ENCODE data around the gene UBE2B. TPM values are rescaled to one million over a fixed set of nuclear protein-coding genes. Genes with fewer than 3 reads are reported as not detected.
"Not testable (repeated sequence)": the region's sequence is repeated elsewhere in the genome, so short reads cannot be mapped to it uniquely, and the experiment has no call there.

UBE2B gene
- total RNA-seq, 1 donor from 2014 or later, result 56.7 TPM

- DNase-seq (ENCODE audit: low spot score in 2 of 2) (no peak), FAIRE-seq (no peak)
Measured at GRCh38 chr5:134397196-134397595, 25.8 kb downstream of the UBE2B start.

GRCh38 chr5:134398609-134399155 is 27.3 kb downstream of the UBE2B start:
- DNase-seq (ENCODE audit: low spot score in 2 of 2), result no peak
- no peak for FAIRE-seq

- FAIRE-seq (no peak), DNase-seq (ENCODE audit: low spot score in 2 of 2) (no peak)
Measured at GRCh38 chr5:134403951-134404350, 32.6 kb downstream of the UBE2B start.

- no peak for FAIRE-seq
- DNase-seq (ENCODE audit: low spot score in 2 of 2), result no peak
Measured at GRCh38 chr5:134406390-134406789, 35.0 kb downstream of the UBE2B start.

DNA sequence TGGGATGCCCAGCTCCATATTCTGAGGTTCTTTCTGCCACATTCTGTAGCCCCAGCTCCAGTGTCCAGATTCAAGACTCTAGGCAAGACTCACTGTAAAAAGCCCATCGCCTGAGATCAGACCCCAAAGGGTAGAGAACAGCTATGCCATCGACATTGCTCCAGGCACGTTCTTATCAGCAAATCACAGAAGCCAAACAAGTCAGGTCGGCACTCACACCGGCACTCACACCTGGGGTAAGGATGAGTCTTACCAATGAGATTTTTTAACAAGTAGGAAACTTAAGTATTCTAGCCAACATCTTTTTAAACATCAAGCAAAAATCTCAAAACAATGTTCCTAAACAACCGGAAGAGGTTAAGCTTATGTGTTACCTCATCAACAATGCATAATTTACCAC is 38.0 kb downstream of the UBE2B start:
- FAIRE-seq, result no peak
- no peak for DNase-seq (ENCODE audit: low spot score in 2 of 2)

- DNase-seq (ENCODE audit: low spot score in 2 of 2), result no peak
- no peak for FAIRE-seq
Measured at GRCh38 chr5:134410822-134411221, 39.5 kb downstream of the UBE2B start.

- DNase-seq (ENCODE audit: low spot score in 2 of 2) (no peak), FAIRE-seq (no peak)
Measured at GRCh38 chr5:134411228-134411545, 39.8 kb downstream of the UBE2B start.

DNA sequence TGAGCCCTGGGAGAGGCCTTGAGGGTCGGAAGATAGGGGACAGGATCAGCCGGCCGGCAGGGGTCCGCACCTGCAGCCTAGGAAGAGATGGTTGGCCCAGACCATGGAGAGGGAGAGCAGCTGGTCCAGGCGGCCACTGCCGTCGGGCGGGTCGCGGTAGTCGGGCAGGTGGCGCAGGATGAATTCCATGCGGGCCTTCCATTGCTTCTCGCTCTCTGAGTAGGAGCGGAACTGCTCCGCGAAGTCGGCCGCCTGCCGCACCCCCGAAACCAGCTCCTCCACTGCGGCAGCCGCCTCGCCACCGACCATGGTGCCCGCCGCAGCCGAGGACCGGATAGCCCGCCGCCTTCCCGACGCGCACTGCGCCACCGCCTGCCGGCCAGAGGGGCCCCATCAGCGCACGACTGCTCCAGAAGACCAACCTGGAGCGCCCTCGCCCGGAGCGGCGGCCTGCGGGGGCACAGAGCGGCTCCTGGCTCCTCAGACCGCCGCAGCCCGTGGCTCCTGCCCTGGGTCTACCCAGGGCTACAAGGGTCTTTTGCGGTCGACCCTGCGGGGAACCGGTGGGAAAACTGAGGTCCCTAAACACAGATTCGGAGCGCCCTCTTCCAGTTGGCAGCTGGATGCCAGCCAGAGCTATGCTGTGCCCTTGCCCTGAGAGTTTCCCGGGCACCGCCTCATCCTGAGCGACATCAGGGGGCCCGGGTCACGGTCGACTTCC is 40.3 kb downstream of the UBE2B start, which contains the start of gene CDKN2AIPNL:
Gene CDKN2AIPNL (minus strand): TSS at position 336 of the 721 bp plus-strand sequence. CDS start 27 bp downstream, at position 309.
- FAIRE-seq (no peak), DNase-seq (ENCODE audit: low spot score in 2 of 2) (peak; percentile 93 to 94)

DNA sequence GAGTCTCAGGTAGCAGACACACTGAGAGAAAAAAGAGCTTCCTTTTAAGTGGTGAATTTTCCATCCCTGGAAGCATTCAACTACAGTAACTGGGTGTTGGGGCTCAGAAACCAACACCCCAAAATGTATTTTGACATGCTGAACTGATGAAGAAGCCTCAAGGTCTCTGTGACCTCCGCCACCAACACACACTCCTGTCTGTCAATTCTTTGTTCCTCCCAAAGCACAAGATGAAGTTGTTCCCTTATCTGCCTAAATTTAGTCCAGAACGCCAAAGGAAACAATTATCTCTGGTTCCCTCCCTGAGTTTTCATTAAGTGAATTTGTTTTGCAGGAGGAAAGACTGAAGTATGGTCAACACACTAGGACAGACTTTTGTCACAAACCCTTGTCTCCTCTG is 41.7 kb downstream of the UBE2B start:
- DNase-seq (ENCODE audit: low spot score in 2 of 2) (no peak), FAIRE-seq (no peak)

DNA sequence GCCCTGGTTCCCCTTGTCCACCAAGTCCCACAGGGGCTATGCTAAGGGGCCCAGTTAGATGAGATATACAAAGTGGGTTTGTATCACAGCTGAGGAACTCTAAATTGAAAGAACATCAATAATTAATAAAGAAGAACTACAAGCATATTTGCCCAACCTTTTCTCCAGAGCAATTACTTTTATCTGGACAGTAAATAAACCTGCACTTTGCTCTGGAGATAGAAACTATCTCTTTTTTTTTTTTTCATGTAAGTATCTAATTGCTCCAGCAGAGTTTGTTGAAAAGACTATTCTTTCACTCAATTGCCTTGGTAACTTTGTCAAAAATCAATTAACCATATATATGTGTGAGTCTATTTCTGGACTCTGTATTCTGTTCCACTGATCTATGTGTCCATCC is 46.3 kb downstream of the UBE2B start:
- FAIRE-seq (no peak), DNase-seq (ENCODE audit: low spot score in 2 of 2) (no peak)

GRCh38 chr5:134418958-134419357 is 47.6 kb downstream of the UBE2B start:
- DNase-seq (ENCODE audit: low spot score in 2 of 2) (no peak), FAIRE-seq (no peak)

DNA sequence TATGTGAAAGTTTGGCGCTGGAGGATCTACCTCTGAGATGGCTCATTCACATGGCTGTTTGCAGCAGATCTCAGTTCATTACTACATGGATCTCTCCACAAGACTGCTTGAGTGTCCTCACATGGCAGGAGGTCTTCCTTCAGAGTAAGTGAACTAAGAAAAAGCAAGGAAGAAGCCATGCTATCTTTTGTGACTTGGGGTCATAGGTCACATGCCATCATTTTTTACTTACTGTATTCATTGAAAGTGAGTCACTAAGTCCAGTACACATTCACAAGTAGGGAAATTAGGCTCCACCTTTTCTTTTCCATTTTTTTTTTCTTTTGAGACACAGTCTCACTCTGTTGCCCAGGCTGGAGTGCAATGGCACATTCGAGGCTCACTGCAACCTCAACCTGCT is 49.0 kb downstream of the UBE2B start:
- DNase-seq (ENCODE audit: low spot score in 2 of 2) (no peak), FAIRE-seq (no peak)

GRCh38 chr5:134421038-134421437 is 49.7 kb downstream of the UBE2B start:
- FAIRE-seq, result not testable (repeated sequence)

DNA sequence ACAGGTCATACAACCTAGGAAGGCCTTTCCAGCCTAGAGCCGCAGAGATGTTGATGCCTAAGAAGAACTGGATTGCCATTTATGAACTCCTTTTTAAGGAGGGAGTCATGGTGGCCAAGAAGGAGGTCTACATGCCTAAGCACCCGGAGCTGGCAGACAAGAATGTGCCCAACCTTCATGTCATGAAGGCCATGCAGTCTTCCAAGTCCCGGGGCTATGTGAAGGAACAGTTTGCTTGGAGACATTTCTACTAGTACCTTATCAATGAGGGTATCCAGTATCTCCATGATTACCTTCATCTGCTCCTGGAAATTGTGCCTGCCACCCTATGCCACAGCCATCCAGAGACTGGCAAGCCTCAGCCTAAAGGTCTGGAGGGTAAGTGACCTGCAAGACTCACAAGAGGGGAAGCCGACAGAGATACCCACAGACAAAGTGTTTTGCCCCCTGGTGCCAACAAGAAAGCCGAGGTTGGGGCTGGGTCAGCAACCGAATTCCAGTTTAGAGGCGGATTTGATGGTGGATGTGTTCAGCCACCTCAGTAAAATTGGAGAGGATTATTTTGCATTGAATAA is 51.5 kb downstream of the UBE2B start:
- FAIRE-seq (no peak), DNase-seq (ENCODE audit: low spot score in 2 of 2) (no peak)

More at GRCh38 chr5:134421038-134421437, 49.7 kb downstream of the UBE2B start:
- not testable (repeated sequence) for DNase-seq (ENCODE audit: low spot score in 2 of 2)

DNA sequence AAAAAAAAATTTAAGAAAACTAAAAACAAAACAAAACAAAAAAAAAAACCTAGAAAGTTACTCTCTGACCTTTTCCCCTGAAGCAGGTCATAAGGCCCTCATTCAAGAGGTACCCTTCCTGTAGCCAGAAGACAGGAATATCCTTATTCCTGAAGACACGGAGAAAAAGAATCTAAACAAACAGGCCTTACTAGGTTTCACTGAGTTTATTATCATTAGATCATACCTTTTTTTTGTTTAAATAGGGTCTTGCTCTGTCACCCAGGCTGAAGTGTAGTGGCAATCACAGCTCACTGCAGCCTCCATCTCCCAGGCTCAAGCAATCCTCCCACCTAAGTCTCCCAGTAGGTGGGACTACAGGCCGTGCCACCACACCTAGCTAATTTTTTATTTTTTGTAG is 52.0 kb downstream of the UBE2B start:
- FAIRE-seq, result no peak
- DNase-seq (ENCODE audit: low spot score in 2 of 2), result no peak

- FAIRE-seq (no peak), DNase-seq (ENCODE audit: low spot score in 2 of 2) (no peak)
Measured at GRCh38 chr5:134426361-134426760, 55.0 kb downstream of the UBE2B start.

DNA sequence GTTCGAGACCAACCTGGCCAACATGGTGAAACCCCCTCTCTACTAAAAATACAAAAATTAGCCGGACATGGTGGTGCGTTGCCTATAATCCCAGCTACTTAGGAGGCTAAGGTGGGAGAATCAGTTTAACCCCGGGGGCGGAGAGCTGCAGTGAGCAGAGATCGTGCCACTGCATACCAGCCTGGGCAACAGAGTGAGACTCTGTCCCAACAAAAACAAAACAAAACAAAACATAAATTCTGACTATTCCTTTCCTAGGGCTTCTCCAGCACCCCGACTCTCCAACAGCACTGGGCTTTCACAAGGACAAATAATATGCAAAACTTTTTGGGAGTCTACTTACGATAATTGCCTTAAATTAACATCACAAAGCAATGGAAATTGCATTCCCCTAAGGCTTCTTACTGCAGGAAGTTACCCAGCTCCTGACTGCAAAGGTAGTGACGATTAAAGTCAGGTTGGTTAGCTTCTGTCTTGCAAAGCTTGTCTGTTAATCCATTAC is 56.2 kb downstream of the UBE2B start:
- DNase-seq (ENCODE audit: low spot score in 2 of 2) (no peak), FAIRE-seq (no peak)

GRCh38 chr5:134430001-134430569 is 58.7 kb downstream of the UBE2B start:
- FAIRE-seq, result no peak
- DNase-seq (ENCODE audit: low spot score in 2 of 2), result no peak

GRCh38 chr5:134432174-134432573 is 60.8 kb downstream of the UBE2B start:
- FAIRE-seq (no peak), DNase-seq (ENCODE audit: low spot score in 2 of 2) (no peak)

- FAIRE-seq (no peak), DNase-seq (ENCODE audit: low spot score in 2 of 2) (no peak)
Measured at GRCh38 chr5:134432677-134433359, 61.4 kb downstream of the UBE2B start.

- DNase-seq (ENCODE audit: low spot score in 2 of 2), result no peak
- no peak for FAIRE-seq
Measured at GRCh38 chr5:134435560-134435959, 64.2 kb downstream of the UBE2B start.
